Fibroblast of skin of right biceps (primary cell): ENCODE measurements around the gene PARD3B.

ENCODE experiments used
- DNase-seq: peaks from one replicate; pipeline ENCODE4 v3.0.0-alpha.2; 2013

Gene PARD3B

DNA sequence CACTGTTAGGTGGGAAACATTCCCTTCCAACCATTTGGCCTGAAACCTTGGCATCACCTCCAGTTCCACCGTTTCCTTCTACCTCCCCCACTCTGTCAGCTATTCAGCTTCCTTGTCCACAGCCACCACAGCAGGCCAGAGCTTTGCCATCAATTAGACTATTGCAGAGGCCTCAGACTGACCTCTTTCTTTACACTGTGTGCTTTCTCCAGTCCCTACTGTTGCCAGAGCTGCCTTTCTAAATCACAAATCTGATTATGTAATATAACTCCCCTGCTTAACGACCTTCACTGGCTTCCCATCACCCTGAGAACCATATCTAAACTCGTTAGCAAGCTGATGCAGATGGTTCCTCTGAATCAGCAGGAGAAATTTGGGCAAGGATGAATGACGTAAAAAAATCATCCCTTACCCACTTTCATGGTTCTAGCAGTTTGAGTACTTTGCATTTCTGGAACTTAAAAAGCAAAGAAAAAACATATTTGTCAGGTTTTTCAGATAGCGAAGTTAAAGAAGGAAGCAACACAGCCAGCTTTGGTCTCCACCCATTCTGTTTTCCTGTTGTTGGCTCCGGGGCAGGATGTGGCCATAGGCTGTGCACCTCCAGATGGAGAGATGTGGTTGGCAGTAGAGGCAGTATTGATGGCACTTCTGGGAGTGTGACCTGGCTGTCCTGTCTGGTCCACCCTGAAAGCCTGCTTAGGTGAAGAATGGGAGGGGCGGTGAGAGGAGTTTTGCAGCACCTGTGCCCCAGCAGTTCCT lies 422.1 kb downstream of the PARD3B start:
- DNase-seq = no peak

GRCh38 chr2:204971206-204971907 lies 426.1 kb downstream of the PARD3B start:
- no peak for DNase-seq

- no peak for DNase-seq
These were observed 426.9 kb downstream of the PARD3B start for GRCh38 chr2:204972161-204972560.

GRCh38 chr2:204972606-204973336 lies 427.5 kb downstream of the PARD3B start:
- DNase-seq = no peak

DNA sequence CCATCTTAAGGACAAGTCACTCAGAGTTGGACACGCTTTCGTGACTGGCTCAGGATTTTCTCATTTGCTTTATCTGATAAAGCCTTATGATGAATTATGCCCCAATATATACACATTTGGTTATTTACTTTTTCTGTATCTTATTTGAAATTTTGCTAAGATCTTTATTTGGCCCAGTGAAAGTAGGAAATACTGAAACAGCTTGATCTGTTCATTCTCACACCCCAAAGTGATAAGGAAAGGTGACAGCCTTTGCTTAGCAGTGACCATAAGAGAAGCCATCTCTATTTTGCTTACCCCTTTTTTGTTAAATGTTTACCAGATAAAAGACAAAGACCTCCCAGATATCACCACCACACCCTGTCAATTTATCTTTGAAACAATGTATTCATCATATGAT lies 428.3 kb downstream of the PARD3B start:
- DNase-seq = no peak

- DNase-seq = no peak
These were observed 429.2 kb downstream of the PARD3B start for GRCh38 chr2:204974487-204974886.

DNA sequence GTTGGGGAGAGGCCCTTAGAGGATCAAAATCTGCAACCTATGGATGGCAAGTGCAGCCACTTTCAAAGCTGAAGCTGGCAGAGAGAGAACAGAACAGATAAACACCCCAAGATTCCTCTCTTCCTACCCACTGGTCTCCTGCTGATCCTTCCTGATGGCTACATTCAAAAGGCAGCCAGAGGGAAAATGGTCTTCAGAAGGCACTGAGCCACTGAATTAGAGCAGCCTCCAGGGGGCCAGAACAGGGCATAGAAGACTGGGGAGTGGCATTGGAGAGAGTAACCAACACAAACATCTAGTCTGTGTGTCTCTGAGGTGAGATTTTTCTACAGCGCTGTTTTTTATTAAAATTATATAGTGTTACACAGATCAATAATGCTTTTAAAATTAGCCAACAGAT lies 432.6 kb downstream of the PARD3B start:
- DNase-seq = no peak

- DNase-seq = no peak
These were observed 437.0 kb downstream of the PARD3B start for GRCh38 chr2:204982303-204982702.

DNA sequence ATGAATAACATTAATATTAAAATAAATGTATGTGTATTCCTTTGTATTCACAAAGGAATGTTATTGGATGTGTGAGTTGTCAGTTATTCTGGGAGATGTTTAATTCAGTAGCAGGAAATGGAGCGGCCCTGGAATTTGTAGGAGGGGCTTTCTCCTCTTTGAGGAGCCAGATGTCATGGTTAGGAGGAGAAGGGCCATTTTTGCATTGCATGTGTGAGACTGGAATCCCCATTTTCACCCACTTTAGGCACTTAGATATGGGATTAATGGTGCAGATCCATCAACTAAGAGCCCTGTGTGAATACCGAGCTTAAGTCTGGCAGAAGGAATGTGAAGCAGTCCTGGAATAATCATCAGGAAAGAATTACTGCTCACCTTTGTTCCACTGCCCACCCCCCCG lies 439.2 kb downstream of the PARD3B start:
- DNase-seq = peak; percentile 61

- no peak for DNase-seq
These were observed 441.4 kb downstream of the PARD3B start for GRCh38 chr2:204986641-204987040.

DNA sequence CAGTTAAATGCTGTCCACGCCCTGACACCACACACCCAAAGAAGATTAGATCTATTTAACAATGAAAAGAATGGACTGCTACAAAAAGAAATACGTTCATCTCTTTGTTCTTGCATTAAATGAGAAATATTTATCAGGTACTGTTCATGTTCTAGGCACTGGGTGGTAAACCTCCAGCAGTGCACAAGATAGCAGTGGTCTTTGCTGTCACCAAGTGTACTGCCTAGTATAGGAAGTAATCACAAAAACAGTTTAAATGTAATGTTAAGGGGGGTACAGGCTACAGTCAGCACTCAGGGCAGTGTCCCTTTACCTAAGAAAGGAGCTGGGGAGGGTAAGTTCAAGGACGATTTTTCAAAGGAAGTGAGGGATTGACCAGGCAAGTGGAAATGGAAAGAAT lies 443.6 kb downstream of the PARD3B start:
- DNase-seq = no peak

- no peak for DNase-seq
These were observed 444.6 kb downstream of the PARD3B start for GRCh38 chr2:204989877-204990276.

- no peak for DNase-seq
These were observed 456.2 kb downstream of the PARD3B start for GRCh38 chr2:205001300-205001966.

GRCh38 chr2:205002390-205002789 lies 457.1 kb downstream of the PARD3B start:
- DNase-seq = no peak

- DNase-seq = no peak
These were observed 458.0 kb downstream of the PARD3B start for GRCh38 chr2:205003288-205003687.

DNA sequence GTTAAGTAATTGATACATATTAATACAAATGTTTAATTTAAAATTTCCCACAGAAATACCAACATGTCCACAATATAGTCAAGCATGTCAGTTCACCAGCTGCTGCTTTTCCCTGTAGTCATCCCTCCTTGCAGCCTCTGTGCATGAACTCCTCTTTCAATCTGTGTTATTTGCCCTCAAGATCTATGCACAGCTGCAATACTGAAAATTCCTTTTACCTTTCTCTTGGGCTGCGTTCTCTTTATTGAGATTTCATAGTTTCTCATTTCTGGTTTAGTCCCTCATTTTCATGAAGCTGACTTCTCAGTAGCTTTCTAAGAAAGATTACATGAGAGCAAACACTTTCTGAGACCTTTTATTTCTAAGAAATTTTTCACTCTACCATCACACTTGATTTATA lies 464.9 kb downstream of the PARD3B start:
- no peak for DNase-seq

DNA sequence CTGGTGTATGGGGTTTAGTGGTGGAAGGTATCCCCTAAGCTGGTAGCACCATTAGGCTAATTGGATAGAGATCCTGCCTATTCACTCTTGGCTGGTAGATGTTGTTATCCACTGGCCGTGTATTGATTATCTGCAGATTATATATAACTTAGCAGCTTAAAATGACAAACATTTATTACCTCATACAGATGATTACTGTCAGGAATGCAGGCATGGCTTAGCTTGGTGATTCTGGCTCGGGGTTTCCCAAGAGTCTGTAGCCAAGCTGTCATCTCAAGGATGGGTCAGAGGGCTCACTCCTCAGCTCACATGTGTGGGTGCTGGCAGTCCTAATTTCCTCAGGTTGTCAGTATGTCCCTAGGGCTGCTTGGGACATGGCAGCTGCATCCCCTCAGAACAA lies 465.8 kb downstream of the PARD3B start:
- no peak for DNase-seq

GRCh38 chr2:205012961-205013360 lies 467.7 kb downstream of the PARD3B start:
- no peak for DNase-seq

- DNase-seq = no peak
These were observed 468.3 kb downstream of the PARD3B start for GRCh38 chr2:205013586-205013985.

DNA sequence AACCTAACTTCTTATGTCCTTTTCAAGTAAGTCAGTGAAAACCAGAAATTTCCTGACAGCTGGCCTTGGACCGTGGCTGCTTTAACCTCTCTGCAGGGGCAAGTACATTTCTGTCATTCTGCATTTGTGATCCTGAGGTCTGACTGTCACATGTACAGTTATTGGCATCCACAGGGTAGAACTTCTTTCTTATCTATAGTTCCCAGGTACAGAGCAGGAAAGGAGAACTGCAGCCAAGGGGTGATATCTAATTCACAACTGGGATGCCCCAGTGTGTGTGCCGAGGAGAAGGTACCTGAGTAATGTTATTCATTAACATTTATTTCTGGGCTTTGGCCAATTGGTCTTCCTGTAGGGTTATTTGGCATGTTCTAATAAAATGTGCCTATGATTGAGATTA lies 468.9 kb downstream of the PARD3B start:
- no peak for DNase-seq

DNA sequence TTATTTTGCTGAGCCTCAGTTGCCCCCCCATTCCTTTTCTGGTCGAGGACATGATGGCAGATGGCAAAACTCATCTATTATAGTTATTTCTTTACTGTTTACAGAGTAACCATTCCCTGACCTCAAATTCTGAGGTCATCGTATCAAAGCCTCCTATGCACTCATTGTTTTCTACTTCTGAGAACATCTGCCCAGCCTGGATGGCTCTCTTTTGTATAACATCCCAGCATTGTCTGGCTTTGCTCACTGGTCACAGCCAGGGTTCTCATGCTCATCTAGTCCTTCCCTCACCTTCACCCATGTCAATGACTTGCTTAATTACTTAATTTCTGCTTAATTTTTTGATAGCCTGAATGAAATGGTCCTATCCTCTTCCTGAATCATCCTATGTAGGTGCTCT lies 472.1 kb downstream of the PARD3B start:
- no peak for DNase-seq

- no peak for DNase-seq
These were observed 472.6 kb downstream of the PARD3B start for GRCh38 chr2:205017912-205018311.

GRCh38 chr2:205020673-205021072 lies 475.4 kb downstream of the PARD3B start:
- DNase-seq = no peak
